HG02870 (cell line): Measurements from ENCODE around the gene TPRG1.

ENCODE experiments used
- ATAC-seq: cut with Tn5 transposase; IDR thresholded peaks from one replicate; pipeline ENCODE4 v1.9.1; 2021; ENCODE audit warnings: mild to moderate bottlenecking, moderate library complexity; ENCODE audit not compliant: unreplicated experiment

The TPRG1 gene

GRCh38 chr3:189349772-189350171 lies 178.0 kb downstream of the TPRG1 start:
- ATAC-seq, result no peak

GRCh38 chr3:189353318-189353965 lies 181.7 kb downstream of the TPRG1 start:
- ATAC-seq, result no peak

DNA sequence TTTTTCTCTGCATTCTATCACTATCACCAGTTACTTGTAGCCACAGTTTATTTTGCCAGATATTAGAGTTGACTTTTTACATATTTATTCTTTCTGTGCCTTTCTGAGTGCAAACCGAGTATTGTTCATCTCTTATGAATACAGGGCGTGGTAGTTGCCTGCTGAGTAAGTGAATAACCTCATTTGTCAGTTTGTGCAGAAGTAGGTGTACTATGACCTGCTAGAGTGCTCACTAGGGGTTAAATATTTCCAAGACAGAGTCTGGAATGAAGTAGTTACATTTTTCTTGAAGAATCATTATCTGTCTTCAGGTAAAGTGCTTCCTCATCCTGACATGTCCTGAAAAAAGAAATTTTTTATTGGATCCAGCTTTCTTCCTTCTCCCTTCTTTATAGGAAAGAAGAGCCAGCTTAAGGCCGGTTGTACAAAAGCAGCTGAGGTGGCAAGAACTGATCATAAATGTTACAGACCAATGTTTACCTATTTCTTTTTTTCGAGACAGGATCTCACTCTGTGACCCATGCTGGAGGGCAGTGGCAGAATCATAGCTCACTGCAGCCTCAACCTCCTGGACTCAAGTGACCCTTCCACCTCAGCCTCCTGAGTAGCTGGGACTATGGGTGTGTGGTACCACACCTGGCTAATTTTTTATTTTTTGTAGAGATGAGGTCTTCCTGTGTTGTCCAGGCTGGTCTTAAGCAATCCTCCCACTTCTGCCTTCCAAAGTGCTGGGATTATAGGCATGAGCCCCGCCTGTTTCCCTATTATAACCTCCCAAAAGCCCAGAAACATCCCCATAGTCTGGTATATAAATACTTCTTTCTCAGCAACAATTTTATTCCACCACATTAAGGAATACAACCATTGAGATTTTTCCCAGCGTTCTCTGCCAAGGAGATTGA lies 182.5 kb downstream of the TPRG1 start:
- no peak for ATAC-seq

DNA sequence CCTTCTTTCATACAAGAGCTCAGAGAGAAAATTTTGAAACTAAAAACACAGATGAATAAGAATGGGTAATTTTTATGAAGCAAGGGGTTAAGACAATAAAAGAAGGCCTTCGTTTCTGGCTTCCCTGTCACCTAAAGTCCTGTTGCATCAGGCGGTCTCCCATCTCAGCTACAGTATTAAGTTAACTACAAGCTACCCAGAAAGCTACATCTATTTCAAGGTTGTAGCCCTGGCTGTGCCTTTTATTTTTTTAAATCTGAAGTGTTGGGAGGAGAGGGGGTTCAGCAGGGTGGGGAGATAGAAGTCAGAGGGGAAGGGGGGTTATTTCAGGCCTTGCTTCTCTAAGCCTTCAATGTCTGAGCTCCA lies 183.3 kb downstream of the TPRG1 start:
- no peak for ATAC-seq

GRCh38 chr3:189355481-189356201 lies 183.9 kb downstream of the TPRG1 start:
- no peak for ATAC-seq

DNA sequence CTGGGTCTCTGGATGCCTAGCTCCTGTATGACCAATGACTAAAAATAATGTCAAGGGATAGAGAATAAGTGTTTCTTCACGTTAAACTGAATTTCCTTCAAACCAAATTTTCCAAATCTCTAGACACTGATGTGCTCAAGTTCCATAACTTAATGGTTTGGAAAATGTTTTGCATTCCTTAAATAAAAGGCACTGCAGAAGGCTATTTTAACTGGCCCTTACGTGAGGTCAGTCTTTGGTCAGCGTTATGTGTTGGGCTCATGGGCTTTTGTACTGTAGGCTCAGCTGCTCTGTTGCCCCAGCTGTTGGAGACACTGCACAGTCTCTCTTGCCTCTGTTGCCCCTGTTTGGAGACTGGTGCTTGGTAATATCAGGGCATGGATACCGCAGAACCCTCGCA lies 188.5 kb downstream of the TPRG1 start:
- no peak for ATAC-seq

DNA sequence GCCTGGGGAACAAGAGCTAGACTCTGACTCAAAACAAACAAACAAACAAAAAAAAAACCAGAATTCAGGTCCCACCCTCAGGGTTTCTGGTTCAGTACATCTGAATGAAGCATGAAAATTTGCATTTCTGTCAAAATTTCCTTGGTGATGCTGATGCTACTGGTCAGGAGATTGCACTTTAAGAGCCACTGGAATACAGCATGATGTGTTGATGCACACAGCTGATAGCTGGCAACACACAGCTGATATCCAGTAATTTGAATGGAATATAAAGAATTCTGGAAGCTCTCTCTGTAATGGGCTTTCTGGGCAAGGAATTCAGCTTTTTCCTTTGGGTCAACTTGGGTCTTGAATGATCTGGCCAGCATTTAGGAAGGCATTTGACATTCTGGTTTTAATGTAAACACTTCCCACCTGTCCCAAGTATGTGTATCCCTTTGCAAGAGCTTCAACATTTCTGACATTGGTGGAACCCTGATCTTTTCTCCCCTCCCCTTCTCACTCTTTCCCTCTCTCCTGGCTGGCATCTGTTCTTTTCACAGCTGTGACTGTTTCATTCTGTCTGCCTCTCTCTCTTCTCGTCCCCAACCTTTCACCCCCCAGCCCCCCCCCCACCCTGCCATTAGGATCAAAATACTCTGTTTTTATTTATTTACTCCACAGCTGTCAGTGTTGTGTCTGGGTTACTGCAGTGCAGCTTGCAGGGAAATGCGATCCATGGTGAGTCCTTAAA lies 189.5 kb downstream of the TPRG1 start:
- ATAC-seq, result no peak

DNA sequence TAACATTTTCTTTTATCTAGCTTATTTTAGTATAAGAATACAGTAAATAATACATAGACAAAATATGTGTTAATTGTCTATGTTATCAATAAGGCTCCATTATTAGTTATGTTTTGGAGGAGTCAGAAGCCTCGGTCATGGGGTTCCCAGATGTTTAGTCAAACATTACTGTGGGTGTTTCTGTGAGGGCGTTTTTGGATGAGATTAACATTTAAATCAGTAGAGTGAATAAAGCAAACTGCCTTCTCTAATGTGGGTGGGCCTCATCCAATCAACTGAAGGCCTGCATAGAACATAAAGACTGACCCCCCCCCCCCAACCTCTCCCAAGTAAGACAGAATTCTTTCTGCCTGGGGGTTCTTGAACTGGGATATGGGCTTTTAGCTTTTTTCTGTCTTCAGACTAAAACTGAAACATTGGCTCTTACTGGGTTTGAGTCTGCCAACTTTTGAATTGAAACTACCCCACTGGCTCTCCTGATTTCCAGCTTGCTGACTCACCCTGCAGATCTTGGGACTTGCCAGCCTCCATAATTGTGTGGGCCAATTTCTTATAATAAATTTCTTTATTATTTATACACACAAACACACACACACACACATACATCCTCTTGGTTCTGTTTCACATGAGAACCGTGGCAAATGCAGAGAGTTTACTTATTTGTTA lies 192.0 kb downstream of the TPRG1 start:
- no peak for ATAC-seq

- ATAC-seq, result no peak
Observed at GRCh38 chr3:189365609-189366564, 194.1 kb downstream of the TPRG1 start.

DNA sequence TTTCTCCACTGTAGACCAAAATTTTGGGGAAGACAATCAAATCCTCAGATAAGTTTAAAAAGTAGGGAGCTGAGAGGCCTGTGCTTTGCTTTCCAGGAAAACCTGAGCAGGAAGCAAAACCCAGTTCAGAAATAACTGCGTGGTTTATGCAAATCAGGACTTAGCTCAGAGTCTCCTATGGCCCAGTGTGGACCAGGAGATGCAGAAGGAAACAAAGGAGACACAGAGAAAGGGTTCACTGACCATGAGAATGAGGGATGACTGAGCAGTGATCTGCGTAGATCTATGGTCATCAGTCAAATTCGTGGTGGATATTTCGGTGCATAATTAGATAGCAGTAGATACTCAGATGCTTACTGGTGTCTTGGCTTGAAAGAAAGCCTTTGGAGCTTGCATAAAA lies 196.6 kb downstream of the TPRG1 start:
- ATAC-seq, result peak; percentile 61

GRCh38 chr3:189369636-189370035 lies 197.9 kb downstream of the TPRG1 start:
- no peak for ATAC-seq

DNA sequence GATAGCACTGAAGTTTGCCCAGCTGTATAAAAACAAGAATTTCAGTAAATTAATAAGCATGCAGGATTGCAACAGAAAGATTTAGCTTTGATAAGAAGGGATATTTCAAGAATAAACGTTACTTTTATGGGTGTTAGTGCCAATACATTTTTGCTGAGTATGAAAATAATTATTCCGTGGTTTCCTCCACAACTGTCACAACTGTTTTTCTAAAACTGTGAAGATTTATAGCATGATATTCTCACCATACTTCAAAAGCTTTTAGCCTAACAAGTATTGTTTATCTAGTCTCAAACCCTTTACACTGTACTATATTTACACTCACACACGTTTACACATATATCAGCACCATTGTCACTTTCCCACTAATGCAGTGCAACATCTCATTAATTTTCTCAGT lies 200.5 kb downstream of the TPRG1 start:
- ATAC-seq, result no peak
